Stimulated activated CD4-positive, alpha-beta T cell treated with anti-CD3 and anti-CD28 coated beads, Interleukin-1b, Interleukin-23, amount 100 ng/mL, for 48 hours (primary cell): ENCODE results near the gene EVI5.
A peak's percentile ranks its signal among the peaks of the same experiment; 100 is the strongest.
"Not testable (repeated sequence)": the region's sequence is repeated elsewhere in the genome, so short reads cannot be mapped to it uniquely, and the experiment has no call there.

Experiments
- DNase-seq: peaks from one replicate; pipeline ENCODE4 v3.0.0-alpha.2; 2020

Gene EVI5

GRCh38 chr1:92663775-92664174 is 121.1 kb downstream of the EVI5 start:
- DNase-seq = no peak

GRCh38 chr1:92662048-92662447 is 122.9 kb downstream of the EVI5 start:
- DNase-seq = no peak

- DNase-seq = no peak
Observed at GRCh38 chr1:92657701-92658100, 127.2 kb downstream of the EVI5 start.

GRCh38 chr1:92655197-92655801 is 129.6 kb downstream of the EVI5 start:
- DNase-seq = no peak

- DNase-seq = no peak
Observed at GRCh38 chr1:92653605-92654381, 131.1 kb downstream of the EVI5 start.

GRCh38 chr1:92640686-92641085 is 144.2 kb downstream of the EVI5 start:
- not testable (repeated sequence) for DNase-seq

GRCh38 chr1:92638498-92638897 is 146.4 kb downstream of the EVI5 start:
- no peak for DNase-seq

GRCh38 chr1:92635203-92635602 is 149.7 kb downstream of the EVI5 start:
- not testable (repeated sequence) for DNase-seq

- no peak for DNase-seq
Observed at GRCh38 chr1:92623187-92623778, 161.6 kb downstream of the EVI5 start.

GRCh38 chr1:92619466-92620189 is 165.3 kb downstream of the EVI5 start:
- peak; percentile 52 for DNase-seq

- no peak for DNase-seq
Observed at GRCh38 chr1:92601044-92601443, 183.9 kb downstream of the EVI5 start.

- DNase-seq = no peak
Observed at GRCh38 chr1:92599184-92599583, 185.7 kb downstream of the EVI5 start.

- not testable (repeated sequence) for DNase-seq
Observed at GRCh38 chr1:92589361-92589760, 195.5 kb downstream of the EVI5 start.

GRCh38 chr1:92587445-92587844 is 197.5 kb downstream of the EVI5 start:
- peak; percentile 56 for DNase-seq

GRCh38 chr1:92585831-92586230 is 199.1 kb downstream of the EVI5 start:
- DNase-seq = no peak

- peak; percentile 9 for DNase-seq
Observed at GRCh38 chr1:92584810-92585209, 200.1 kb downstream of the EVI5 start.

- DNase-seq = no peak
Observed at GRCh38 chr1:92583821-92584760, 200.8 kb downstream of the EVI5 start.

GRCh38 chr1:92577261-92577895 is 207.5 kb downstream of the EVI5 start:
- no peak for DNase-seq

GRCh38 chr1:92575123-92575522 is 209.8 kb downstream of the EVI5 start:
- no peak for DNase-seq

GRCh38 chr1:92572520-92572919 is 212.4 kb downstream of the EVI5 start:
- no peak for DNase-seq

- DNase-seq = no peak
Observed at GRCh38 chr1:92571578-92571977, 213.3 kb downstream of the EVI5 start.
